Dermis blood vessel endothelial cell (primary cell): Measurements from ENCODE around the gene CEP89. TPM values are rescaled to one million over a fixed set of nuclear protein-coding genes. Genes with fewer than 3 reads are reported as not detected.
A peak's percentile ranks its signal among the peaks of the same experiment; 100 is the strongest.
"Not testable (repeated sequence)": the region's sequence is repeated elsewhere in the genome, so short reads cannot be mapped to it uniquely, and the experiment has no call there.

Experiments used
- DNase-seq: peaks from one replicate; pipeline ENCODE4 v3.0.0; 2010
- total RNA-seq: library from RNA; depleted of rRNA; stranded (reverse); fragments of >200 nt; gene quantifications from 2 replicates; pipeline ENCODE4 v1.2.3, GENCODE V29; 2014

CEP89 gene
- 9.5 and 13.0 TPM in 2 replicates for total RNA-seq

DNA sequence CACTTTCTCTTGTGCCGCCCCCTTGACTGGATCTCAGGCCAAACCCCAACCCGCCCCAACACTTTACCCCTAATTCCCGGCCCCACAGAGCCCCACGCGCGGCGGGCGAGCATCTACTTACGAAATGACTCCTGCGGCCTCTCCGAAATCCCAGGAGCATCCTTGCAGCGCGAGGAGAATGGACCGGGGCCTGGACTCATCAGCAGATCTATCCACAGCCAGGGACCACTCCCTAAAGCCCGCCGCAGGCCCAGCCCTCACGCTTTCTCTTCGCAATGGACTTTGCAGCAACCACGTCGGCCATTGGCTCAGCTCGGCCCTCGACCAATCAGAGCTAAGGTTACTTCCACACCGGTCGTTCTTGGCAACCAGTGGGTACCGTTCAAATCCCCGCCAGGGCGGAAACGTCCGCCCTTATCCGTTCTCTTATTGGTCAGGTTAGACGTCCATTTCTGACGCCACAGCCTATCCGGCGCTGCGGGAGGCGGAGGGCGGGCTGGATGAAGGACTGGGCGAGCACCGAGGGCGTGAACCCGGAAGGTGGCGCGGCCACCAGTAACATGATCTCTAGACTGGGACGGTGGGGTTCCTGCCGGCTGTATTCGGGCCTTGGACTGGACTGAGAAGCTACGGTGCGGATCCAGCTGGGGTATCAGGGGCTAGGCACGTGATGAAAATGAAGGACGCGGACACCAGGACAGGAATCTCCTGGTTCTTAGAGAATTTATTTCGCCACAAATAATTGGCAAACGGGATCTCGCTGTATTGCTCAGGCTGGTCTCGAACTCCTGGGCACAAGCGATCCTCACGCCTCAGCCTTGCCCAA is at the start of gene CEP89, which contains the start of gene FAAP24:
TSS of gene CEP89 (minus strand) at position 244 of the 826 bp plus-strand sequence. CDS start at position 160, 84 bp downstream.
TSS of gene FAAP24 (plus strand) at position 528 of the 826 bp plus-strand sequence. CDS start 955 bp downstream, outside the sequence.
- peak; percentile 100 for DNase-seq

DNA sequence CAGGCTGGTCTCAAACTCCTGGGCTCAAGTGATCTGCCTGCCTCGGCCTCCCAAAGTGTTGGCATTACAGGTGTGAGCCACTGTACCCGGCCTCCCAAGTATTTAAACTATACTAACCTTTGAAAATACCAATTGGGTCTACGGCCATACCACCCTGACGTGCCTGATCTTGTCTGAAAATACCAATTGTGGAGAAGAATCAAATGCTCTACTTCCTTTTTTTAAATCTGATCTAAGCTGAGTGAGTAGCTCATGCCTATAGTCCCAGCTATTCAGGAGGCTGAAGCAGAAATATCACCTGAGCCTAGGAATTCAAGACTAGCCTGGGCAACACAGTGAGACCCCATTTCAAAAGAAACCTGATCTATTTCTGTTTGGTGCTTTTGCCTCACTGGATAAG is 39.1 kb upstream of the CEP89 start:
- not testable (repeated sequence) for DNase-seq

DNA sequence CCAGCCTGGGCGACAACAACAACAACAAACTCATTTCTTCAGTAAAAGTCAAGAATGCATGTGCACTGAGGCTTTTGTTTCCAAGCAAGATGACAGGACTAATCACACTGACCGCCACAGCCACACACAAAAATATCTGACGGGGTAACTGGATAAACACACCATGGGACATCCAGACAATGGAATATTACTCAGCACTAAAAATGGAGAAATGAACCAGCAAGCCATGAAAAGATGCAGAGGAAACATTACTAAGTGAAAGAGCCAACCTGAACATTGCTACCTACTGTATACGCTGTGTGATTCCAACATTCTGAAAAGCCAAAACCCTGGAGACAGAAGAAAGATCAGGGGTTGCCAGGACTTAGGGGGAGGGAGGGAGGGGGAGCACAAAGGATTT is 37.0 kb upstream of the CEP89 start:
- DNase-seq: no peak

DNA sequence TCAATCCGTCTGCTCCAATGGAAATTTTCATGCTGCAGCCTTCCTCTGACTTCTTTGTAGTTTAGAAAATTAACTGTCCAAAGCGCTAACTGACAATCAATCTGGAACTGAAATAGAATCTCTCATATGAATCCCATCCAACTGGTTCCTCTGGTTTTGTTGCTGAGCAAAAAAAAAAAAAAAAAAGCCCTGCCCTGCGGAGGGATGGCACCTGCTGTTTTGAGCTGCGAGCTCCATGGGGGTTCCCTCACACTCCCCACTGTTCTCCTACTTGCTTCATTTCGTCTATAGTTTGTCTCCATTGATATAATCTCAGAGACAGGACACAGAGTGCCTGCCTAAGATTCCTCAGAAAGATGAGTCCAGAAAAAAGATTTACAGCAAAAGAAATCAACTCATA is 33.7 kb upstream of the CEP89 start:
- no peak for DNase-seq

DNA sequence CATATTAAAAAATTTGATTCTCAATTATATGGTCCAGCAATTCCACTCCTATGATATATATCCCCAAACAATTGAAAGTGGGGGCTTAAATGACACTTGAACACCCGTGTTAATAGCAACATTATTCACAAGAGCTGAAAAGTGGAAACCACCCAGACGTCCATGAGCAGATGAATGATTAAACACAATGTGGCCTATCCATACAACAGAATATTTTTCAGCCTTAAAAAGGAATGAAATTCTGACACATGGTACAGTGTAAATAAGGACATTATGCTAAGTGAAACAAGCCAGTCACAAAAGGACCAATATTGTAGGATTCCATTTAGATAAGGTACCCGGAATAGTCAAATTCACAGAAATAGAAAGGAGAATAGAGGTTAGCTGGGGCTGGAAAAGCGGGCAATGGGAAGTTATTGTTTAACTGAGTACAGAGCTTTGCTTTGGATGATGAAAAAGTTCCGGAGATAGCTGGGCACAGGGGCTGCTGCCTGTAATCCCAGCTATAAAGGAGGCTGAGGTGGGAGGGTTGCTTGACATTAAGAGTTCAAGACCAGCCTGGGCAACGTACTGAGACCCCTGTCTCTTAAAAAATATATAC is 31.8 kb upstream of the CEP89 start:
- DNase-seq: not testable (repeated sequence)

DNA sequence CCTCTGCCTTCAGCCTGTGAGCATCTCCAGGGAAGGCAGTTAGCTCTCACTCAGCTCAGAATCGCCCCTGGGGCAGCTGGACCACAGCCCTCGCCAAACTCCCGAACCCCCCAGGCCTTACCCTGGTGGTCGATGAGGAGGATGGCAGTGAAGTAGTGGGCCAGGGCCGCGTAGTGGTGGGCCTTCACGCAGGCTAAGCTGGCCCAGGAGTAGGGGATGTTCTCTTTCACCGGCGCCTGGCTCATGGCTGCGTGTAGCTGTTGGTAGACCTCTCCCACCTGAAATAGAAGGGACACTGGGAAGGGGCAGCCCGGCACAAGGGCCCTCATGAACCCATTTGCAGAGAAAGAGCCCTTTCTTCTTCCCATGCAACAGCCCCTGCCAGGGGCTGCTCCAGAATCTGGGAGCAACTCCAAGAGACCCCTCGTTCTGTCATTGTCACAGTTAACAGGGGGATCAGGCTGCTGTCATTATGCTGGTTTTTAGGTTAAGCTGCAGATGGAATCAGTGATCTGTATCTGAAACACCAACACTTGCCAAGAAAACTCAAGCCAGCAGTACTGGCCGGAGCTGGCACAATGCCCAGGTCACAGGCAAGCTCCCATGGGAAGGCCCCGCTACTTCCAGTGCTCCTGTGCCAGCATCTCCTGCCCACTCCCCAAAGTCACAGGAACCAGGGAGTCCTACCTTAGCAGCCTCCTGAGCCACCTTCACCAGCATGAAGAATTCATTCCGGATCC is 30.5 kb upstream of the CEP89 start:
- not testable (repeated sequence) for DNase-seq

DNA sequence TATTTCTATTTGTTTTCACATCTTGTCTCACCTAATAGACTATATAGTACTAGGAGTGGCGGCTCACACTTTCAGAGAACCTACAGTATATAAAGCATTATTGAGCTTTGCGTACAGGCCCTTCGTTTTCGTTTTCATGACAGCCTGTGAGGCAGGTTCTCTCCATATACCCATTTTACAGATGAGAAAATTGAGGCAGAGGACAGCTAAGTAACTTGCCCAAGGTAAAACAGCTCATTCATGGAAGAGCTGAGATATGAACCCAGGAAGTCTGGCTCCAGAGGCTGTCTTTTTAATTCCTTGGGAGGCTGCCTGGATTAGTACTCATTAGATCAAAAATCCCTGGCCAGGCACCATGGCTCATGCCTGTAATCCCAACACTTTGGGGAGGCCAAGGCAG is 29.2 kb upstream of the CEP89 start:
- DNase-seq: no peak

DNA sequence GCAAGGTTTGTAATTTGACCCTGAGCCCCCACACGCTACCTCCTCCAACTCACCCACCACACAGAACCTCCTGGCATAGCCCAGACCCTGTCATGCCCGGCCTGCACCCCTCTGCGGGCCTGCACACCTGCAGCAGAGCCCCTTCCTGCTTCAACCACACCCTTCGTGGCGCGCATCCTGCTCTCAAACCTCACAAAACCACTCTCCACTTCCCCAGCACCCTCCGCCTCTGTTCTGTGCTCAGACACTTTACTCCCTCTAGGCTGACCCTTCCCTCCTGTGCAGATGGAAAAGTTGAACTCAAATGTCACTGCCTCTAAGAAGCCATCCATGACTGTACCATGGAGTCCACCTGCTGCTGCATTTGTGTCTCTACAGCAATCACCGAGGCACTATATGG is 28.8 kb upstream of the CEP89 start:
- no peak for DNase-seq

DNA sequence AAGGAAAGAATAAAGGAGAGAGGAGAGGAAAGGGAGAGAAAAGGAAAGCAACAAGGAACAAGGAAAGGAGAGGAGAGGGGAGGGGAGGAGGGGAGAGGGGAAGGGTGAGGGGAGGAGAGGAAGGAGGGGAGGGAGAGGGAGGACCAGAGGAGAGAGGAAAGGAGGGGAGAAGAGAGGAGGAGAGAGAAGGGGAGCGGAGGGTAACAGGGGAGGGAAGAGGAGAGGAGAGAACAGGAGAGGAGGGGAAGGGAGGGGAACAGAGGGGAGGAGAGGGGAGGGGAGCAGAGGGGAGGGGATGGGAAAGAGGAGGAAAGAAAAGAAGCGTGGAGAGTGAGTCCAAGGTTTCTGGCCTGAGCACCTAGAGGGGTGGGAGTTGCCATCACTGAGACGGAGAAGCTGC is 27.0 kb upstream of the CEP89 start:
- DNase-seq: no peak

DNA sequence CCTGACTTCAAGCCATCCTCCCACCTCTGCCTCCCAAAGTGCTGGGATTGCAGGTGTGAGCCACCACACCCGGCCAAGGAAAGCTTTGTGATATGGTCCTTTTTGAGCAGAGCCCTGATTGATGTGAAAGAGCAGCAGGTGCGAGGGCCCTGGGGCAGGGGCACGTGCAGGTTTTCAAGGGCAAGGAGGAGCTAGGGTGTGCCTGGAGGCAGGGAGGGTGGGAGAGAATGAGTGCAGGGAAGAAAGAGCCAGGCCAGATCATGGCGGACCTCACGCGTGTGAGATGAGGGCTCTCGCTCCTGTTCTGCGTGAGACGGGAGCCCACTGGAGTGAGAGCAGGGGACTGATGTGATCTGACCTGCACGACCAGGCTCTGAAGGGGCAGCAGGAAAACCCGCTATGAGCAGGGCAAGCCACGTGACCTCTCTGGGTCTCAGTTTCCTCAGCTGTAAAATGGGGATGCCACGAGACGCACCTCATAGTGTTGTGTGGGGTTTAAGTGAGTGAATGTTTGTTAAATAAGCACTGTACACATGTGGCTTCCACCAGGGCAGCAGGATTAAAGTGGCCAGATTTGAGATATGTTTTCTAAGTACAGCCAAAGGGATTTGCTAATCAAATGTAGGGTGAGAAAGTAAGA is 26.1 kb upstream of the CEP89 start:
- no peak for DNase-seq

DNA sequence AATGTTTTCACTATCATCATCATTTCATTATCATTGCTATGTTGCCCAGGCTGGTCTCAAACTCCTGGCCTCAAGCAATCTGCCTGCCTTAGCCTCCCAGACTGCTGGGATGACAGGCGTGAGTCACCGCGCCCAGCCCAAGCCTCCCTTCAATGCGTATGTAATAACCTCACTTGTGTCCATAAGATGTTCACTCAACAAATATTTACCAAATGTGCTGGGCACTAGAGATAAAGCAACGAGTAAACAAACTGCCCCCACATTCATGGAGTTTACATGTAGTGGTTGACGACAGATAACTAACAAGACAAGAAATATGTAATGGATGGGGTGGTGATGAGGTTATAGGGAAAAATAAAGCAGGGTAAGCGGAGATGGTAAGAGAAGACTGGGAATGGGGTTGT is 25.3 kb upstream of the CEP89 start:
- DNase-seq: not testable (repeated sequence)

DNA sequence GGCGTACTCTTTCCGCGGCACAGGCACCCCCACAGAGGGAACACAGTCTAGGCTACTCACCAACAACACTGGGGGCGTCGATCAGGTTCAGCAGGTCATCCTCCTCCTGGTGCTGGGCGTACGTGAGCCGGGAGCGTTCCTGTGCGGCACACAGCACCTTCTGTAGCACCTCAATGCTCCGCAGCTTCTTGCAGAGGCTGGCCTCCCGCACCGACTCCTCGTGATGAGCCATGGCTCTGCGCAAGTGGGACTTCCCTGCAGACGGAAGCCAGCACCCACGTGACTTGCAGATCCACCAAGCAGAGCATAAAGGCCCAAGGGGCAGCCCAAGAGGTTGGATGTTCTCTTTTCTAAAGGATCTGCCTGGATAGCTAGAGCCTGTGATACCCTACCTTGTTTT is 24.2 kb upstream of the CEP89 start:
- not testable (repeated sequence) for DNase-seq

DNA sequence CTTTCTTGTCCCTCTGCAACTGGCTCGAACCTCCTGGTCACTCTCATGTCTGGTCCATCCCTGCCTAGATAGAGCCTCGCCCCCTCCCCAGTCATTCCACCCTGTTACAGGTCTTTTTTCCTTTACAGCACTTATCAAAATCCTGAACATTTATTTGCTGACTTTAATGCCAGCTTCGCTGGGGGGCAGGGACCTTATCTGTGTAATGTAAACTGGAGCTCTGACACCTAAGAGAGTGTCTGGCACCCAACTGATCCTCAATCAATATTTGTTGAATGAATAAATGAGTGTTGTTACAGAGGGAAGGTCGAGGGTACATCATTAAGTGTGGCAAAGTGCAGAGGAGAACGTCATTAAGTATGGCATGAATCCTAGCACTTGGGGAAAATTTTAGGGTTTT is 17.0 kb upstream of the CEP89 start:
- no peak for DNase-seq

DNA sequence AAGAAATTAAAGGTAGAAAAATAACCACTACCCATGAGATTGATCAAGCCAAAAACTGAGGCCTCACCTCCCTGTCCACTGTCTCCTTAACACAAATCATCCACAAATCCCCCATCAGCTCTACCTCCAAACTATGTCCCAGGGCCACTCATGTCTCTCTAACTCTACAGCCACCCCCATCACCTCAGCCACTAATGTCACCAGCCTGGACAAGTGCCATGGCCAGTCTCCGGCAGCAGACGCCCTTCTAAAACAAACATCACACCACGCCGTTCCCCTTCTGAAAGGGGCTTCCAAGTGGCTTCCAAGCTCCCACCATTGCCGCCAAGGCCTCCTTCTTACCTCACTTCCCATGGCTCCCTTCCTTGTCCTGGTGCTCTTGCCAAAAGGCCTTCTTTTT is 16.5 kb upstream of the CEP89 start:
- not testable (repeated sequence) for DNase-seq

DNA sequence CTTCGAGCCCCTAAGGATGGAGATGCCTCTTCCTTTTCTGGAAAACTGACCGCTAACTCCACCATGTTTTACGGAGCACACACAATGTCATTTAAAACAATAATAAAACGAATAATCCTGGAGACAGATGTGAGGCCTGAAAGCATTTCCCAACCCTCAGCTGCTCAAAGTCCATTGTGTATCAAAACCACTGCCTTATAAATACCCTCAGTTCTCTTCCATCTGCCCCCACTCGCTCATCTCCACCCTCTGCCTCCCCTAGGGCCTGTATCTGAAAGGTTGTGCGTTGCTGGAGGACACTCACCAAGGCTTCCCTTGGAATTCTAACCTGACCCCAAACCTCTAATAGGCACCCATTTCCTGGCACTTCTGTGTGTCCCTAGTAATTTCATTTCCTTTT is 10.7 kb upstream of the CEP89 start:
- not testable (repeated sequence) for DNase-seq

DNA sequence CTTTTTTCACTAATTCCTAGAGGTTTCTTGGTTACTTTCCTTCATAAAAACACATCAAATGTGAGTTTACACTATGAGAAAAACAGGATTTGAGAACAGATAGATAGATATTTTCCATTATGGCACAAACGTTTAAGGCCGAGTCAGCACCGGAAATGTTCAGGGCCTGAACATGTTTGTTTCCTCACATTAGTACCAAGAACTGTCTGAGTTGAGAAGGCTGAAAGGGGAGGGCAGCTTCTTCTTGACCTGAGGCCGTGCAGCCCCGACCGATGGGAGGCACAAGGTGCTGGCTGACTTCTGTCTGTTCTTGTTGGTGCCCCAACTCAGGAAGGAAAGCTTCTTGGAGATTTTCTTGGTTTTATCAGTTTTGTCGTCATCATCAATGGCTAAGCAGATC is 8.0 kb upstream of the CEP89 start:
- DNase-seq: peak; percentile 11

DNA sequence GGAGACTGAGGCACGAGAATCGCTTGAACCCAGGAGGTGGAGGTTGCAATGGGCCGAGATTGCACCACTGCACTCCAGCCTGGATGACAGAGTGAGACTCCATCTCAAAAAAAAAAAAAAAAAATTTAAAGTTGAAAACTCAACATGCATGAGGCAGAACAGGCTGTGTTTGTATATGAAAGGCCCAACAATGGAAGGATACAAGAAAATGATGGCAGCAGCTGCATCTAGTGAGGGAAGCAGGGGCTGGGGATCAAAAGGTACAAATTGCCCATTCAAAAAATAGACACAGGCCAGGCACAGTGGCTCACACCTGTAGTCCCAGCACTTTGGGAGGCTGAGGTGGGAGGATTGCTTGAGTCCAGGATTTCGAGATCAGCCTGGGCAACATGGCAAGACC is 6.1 kb upstream of the CEP89 start:
- DNase-seq: not testable (repeated sequence)

DNA sequence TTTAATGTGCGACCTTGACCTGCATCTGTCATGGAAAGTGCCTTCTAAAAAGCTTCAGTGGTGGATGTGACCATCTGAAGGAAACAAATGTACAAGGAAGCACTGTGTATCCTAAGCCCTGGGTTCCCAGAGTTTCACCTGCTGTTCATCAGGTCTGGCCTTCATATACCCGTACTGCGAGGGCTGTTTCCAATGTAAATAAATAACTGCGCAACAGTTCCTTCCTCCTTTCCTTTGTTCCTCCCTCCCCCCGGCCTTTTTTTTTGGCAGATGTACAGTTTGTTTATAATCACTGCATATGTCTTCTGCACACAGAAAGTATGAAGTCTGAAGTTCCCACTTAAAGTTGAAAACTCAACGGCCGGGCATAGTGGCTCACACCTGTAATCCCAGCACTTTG is 5.5 kb upstream of the CEP89 start:
- DNase-seq: no peak

DNA sequence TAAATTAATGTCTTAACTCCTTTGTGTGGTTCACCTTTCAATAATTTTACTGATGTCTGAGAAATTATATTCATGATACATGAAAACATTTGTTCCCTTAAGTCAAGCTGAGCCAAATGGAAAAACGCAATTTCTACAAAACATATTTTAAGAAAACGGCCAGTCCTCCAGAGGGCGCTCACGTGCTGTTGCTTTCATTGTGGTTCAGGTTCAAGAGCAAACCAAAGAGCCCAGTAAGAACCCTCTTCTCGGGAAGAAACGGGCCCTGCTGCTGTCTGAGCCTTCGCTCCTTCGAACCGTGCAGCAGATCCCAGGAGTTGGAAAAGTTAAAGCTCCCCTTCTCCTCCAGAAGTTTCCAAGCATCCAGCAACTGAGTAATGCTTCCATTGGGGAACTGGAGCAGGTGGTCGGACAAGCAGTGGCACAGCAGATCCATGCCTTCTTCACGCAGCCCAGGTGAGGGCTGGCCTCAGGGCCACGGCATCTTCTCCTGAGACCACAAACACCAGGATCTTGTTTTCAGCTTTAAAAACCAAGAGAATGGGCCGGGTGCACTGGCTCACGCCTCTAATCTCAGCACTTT is 4.6 kb upstream of the CEP89 start:
- peak; percentile 81 for DNase-seq

DNA sequence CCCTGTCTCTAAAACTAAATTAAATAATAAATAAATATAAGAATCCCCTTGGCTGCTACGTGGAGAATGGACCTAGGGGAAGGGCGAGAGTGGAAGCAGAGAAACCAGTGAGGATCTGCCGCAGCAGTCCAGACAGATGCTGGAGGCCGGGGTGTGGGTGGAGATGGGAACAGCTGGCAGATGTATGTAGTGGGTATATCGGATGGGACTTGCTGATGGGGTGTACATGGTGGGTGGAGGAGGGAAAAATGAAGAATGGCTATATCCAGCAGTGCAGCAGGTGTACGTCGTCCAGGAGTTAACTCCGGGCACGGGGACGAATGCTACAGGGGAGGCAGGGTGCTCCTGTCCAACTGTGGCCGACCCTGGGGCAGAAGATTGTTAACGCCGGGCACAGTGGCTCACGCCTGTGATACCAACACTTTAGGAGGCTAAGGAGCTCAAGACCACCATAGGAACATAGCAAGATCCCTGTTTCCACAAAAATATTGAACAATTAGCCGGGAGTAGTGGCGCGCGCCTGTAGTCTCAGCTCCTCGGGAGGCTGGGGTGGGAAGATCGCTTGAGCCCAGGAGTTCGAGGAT is 654 bp downstream of the CEP89 start:
- peak; percentile 5 for DNase-seq

DNA sequence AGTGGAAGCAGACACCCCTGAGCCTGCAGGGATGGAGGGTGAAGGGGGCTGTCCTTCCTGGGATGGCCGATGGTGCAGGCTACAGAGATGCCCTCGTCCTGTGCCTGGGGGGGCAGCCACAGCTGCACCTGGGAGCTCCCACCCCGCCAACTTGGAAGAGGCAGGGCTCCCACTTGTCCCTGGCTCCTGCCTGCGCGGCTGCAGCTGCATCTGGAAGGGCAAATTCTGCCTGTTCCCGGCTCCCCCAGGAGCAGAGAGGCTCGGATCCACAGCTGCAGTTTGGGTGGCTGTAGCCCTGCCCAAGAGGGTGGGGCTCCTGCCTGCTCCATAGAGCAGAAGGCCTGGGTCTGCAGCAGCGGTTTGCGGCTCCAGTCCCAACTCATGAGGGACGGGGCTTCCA is 2.2 kb downstream of the CEP89 start:
- DNase-seq: no peak

DNA sequence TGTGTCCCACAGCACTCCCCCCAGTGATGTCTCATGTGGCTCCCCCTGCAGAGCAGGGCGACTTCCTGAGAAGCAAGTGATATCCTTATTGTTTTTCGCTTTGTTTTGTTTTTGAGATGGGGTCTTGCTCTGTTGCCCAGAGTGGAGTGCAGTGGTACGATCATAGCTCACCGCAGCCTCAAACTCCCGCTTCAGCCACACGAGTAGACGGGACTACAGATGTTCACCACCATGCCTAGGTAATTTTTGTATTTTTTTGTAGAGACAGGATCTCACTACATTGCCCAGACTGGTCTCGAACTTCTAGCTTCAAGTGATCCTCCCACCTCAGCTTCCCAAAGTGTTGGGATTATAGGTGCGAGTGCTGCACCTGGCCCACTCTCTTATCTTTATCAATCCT is 5.0 kb downstream of the CEP89 start:
- no peak for DNase-seq
